Endometrium (tissue), 2 donors: ENCODE results near the gene MTCH1.

Experiments
- FAIRE-seq: peaks from 2 replicates; lab custom pipeline; 2012; peaks lifted over from hg19 to GRCh38; lab: Jason Lieb, UNC
- donor health status: control.
- donor health status: control.

Gene MTCH1, protein sequence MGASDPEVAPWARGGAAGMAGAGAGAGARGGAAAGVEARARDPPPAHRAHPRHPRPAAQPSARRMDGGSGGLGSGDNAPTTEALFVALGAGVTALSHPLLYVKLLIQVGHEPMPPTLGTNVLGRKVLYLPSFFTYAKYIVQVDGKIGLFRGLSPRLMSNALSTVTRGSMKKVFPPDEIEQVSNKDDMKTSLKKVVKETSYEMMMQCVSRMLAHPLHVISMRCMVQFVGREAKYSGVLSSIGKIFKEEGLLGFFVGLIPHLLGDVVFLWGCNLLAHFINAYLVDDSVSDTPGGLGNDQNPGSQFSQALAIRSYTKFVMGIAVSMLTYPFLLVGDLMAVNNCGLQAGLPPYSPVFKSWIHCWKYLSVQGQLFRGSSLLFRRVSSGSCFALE

DNA sequence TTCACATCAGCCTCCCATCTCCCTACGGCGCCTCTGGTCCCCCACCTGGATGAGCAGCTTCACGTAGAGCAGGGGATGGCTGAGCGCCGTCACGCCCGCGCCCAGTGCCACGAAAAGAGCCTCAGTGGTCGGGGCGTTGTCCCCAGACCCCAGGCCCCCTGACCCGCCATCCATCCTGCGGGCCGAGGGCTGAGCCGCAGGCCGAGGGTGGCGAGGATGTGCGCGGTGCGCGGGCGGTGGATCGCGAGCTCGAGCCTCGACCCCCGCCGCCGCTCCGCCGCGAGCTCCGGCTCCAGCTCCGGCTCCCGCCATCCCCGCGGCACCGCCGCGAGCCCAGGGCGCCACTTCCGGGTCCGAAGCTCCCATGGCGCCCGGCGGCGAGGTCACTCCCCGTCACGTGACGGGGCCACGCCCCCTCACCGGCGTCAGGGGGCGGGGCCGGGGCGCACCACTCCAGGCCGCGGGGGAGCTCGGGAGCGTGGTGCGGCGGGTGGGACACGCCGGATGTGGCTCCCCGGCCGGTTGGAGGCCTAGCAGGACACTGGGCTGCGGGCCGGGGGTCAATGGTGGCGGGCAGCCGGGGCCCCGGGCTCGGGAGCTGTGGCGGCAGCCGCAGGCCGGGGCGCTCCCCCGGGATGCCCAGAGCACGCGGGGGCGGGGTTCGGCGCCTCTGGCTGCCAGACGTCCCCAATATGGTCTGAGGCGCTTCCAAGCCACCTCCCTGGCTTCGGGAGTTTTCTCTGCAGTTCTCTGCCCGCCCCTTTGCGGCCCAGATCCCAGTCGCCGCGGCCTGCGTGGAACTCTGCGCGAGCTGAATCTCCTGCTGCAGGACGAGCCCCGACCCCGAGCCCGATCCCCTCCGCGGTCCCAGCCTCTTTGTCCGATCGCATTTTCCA, at the start of gene MTCH1:
MTCH1 (minus strand) TSS at position 389 of the 896 bp plus-strand sequence; CDS start at position 366, 23 bp downstream.
- no peak for FAIRE-seq

DNA sequence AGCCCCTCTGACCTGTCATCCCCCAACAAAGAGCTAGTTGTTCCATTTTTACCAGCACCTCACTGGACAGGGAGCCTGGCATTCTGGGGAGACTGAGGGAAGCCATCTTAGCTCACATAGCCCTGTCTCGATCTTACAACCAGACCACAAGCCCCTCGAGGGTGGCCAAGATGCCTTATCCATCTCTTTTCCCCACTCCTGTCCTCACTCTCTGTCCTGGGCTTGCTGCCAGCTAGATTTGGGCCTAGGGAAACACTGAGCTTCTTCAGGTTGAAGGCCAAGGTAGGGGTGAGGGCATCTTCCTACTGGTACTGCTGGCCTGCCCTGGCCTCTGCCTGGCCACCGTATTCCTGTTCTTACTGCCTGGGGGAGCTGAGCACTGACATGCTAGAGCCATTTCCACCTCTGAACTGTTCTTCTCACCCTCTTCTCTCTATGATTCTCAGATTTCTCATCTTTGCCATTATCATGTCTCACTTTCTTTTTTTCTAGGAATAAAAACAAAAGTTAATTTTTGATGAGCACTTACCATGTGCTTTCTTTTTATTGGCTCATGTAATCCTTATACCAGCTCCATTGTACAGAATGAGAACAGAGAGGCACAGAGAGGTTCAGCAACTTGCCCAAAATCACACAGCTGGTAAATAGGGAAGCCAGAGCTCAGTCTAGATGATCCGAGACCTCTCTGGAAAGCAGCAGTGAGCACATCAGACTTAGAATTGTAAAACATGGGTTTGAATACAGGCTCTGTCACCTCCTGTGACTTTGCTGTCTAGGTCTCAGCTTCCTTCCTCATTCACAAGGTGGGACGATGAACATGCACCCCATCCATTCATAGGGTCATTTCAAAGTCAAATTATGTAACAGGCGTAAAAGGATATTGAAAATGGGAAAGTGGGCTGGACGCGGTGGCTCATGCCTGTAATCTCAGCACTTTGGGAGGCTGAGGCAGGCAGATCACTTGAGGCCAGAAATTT, 48.1 kb upstream of the MTCH1 start:
- FAIRE-seq = no peak

DNA sequence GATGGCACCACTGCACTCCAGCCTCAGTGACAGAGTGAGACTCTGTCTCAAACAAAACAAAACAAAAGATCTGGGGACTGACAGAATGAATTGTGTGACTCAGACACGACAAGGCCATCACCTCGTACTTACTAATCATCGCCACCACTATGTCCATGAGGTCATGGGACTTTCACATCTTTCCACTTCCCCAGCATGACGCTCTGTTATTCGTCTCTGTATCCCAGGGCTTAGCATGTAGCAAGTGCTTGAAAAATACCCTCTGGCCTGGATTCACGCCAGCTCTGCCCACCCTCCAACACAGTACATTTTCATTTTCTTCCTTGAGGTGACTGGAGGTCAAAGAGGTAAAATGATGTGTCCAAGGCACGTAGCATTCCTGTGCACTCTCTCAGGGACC, 47.3 kb upstream of the MTCH1 start:
- no peak for FAIRE-seq

DNA sequence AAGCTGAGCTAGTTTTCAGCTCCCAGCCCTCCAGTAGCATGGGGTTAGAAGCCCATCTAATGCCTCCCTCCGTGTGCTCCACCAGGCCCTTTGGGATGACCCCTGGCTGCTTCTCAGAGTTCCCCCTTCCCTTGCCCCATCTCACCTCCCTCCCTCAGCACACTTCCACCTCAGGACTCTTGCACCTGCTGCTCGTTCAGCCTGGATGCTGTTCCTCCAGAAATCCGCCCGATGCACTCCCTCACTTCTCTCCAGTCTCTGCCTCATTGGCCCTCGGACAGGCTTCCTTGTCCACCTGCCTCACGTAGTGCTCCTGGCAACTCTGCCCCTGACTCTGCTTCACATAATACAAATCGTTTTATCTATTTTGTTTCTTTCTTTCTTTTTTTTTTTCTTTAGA, 46.2 kb upstream of the MTCH1 start:
- no peak for FAIRE-seq

DNA sequence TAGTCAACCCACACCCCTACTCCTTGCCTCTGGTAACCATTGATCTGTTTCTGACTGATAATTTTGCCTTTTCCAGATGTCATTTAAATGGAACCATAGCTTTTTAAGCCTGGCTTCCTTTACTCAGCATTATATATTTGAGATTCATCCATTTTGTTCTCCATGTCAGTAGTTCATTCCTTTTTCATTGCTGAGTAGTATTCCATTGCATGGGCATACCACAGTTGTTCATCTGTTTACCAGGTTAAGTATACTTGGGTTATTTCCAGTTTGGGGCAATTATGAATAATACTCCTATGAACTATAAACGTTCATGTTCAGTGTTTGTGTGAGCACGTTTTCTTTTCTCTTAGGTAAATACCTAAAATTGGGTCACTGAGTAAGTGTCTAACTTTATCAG, 44.6 kb upstream of the MTCH1 start:
- FAIRE-seq = no peak

DNA sequence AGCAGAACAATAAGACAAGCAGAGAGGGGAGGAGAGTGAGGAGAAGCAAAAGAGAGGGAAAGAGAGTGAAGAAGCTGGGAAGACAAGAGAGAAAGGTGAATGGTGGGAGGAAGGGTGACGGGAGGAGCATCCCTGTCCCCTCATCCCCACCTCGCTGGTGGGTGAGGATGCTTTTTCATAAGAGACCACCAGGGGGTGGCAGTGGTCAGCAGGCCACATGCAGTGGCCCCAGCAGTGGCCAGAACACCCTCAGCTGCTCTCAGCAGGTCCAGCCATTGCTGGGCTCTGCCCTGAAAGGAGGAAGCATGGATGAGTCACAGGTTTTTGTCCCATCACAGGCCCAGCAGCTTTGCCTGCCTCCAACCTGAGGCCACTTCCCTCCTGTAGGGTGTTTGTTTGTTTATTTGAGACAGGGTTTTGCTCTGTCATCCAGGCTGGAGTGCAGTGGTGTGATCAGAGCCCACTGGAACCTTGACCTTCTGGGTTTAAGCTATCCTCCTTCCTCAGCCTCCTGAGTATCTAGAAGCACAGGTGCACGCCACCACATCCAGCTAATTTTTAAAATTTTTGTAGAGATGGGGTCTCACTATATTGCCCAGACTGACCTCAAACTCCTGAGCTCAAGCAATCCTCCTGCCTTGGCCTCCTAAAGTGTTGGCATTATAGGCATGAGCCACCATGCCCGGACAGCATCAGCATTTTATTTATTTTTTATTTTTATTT, 43.4 kb upstream of the MTCH1 start:
- no peak for FAIRE-seq

DNA sequence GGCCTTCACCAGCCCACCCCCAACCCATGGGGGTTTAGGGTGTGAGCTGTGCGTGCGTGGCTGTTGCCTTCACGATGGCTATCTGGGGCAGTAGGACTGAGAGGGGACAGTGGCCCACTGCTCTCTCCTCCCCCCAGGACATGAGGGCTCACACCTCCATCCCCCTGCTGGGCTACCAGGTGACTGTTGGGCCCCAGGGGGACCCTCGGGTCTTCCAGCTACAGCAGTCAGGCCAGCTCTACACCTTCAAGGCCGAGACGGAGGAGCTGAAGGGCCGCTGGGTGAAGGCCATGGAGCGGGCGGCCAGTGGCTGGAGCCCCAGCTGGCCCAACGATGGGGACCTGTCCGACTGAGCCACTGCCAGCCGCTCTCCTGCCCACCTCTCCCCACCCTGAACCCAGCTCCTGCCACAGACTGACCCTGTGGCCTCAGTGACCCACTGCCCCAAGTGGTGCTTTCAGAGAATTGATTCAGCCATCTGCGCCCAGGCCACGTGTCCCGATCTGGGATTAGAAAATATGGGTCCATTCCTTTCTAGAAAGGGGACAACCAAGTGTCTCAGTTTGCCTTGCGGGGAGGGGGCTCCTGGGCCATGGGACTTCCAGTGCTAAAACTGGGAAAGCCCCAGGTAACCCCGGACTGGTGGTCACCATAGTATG, 41.9 kb upstream of the MTCH1 start:
- no peak for FAIRE-seq

DNA sequence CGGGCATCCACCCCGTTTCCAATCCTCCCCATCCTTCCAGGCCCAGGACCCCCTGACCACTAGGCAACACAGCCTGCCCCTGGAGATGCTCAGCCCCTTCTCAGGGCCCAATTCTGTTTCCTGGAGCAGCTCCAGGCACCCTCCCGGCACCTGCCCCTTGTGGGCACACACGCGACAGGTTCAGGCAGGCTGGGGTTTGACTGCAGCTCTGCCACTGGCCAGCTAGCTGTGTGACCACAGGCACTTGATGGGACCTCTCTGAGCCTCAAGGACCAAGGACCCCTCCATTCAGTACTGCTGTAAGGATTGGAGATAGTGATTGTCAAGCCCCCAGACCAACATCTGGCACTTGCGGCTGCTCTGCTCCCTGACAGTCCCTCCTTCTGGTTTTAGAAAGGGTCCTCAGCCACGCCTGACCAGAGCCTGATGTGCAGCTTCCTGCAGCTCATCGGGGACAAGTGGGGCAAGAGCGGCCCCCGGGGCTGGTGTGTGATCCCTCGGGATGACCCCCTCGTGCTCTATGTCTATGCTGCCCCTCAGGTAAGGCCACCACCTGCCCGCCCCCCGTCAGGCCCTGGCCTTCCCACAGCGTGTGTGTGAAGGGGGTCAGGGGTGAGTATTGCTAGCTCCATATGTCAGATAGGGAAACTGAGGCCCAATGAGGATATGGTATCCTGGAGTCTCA, 41.2 kb upstream of the MTCH1 start:
- FAIRE-seq = no peak

DNA sequence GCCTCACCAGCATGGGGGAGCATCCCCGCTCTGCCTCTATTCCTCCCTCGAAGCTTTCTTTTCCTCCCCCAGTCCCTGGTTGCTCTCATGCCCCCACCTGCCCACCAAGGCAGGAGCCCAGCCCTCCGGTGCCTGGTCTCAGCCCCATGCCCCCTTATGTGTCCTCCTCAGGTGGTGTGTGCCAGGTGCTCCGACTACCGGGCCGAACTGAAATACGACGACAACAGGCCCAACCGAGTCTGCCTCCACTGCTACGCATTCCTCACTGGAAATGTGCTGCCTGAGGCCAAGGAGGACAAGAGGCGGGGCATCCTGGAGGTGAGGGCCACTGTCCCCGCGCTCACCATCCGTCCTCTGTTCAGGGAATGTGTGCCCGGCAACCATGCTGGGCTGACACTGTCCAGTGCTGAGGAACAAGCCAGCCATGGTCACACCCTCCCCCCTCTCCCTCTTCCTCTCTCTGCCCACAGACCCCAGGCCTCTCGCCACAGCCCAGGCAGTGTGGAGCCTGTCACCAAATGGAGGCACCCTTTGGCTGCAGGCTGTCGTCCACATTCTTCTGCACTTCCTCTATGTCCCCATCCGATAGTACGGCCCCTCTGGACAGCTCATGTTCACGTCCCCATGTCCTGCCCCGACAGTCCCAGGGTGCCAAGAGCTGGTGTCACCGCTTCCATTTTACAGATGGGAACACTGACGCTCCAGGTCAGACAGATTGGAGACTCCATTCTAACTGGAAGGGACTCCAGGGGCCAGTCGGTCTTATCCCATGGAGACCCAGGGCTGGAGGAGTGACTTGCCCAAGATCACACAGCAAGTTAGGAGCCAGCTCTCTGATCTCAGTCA, 39.8 kb upstream of the MTCH1 start:
- no peak for FAIRE-seq

DNA sequence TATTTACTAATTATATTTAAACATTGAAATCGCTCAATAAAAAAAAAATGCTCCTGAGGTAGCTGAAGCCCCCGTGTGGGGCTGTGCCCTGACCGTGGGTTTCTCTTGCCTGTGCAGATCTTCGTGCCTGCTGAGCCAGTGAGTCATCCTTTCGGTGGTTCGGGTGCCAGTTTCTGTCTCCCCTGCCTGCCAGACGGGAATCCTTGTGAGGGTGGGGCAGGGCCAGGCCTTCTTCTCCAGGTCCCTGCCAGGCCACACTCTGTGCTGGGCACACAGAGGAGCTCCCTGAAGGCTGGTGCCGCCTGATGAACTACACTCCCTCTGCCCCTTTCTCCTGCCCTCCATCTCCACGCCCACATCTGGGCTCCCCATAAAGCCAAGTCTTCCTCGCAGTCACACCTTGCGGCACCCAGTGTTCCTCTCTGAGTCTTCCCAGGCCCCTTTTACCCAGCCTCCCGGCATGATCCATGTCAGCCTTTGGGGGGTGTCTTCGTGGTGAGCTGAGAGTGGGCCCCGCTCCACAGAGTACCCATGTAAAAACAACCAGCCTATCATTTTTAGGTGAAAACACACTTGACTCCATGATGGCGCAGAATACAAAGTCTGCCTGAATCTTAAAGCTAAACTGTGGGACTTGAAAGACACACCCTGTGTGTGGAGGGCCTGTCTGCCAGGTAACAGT, 38.8 kb upstream of the MTCH1 start:
- no peak for FAIRE-seq

DNA sequence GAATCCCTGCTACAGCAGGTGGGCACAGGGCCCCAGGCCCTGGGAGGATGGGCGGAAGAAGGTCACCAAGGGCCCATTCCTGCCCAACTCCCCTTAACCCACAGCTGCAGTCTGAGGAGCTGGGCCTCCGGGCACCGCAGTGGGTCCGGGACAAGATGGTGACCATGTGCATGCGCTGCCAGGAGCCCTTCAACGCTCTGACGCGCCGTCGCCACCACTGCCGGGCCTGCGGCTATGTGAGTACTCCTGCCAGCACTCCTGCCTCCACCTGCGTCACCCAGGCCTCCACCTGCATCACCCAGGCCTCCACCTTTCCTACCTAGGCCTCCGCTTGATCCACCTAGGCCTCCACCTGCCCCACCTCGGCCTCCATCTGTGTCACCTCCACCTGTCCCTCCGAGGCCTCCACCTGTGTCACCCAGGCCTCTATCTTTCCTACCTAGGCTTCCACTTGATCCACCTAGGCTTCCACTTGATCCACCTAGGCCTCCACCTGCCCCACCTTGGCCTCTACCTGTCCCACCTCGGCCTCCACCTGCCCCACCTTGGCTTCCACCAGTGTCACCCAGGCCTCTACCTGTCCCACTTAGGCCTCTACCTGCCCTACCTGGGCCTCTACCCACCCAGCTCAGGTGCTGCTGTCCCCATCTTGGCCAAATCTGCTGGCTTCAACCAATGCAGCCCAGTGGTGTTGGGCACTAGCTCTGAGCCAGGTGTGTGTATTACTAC, 36.3 kb upstream of the MTCH1 start:
- no peak for FAIRE-seq

DNA sequence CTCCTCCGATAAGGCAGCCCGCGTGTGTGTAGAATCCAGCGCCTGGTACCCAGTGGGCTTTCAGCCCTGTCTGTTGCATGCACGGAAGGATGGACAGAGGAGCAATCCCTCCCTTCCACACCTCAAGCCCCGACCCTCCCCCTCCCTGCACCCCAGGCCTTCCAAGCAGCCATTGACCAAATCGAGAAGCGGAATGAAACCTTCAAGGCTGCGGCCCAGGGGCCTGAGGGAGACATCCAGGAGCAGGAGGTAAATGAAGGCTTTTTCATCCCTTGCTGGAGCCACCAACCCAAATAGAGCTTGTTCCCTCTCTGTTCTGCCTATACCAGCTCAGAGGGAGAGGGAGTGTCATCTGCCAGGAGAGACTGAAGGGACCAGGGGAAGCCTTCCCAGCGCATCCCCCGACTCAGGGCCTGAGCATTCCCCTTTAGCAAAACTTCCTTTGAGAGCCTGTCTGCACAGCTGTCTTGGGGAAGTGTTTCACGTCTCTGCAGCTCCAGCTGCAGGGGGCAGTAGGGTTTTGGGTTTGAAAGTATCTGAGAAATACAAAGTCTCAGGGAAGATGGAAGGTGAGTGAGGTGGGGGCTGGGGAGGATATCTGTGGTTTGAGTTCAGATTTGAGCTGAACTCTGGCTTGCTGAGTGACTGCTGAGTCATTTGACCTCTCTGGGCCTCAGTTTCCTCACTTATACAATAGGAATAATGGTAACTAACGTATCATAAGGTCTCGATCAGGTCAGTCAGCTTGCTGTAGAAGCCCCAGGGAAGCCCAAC, 35.5 kb upstream of the MTCH1 start:
- FAIRE-seq = no peak

DNA sequence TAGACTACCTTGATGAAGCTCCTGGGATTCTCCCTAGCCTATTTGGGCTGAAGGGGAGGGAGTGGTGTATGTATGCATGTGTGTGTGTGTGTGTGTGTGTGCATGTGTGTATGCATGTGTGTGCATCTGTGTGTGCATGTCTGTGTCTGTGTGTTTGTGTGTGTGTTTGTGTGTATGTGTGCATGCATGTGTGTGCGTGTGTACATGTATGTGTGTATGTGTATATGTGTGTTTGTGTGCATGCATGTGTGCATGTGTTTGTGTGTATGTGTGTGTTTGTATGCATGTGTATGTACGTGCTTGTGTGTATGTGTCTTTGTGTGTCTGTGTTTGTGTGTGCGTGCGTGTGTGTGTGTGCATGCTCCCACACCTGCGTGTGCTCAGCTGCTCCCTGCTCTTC, 34.8 kb upstream of the MTCH1 start:
- no peak for FAIRE-seq

DNA sequence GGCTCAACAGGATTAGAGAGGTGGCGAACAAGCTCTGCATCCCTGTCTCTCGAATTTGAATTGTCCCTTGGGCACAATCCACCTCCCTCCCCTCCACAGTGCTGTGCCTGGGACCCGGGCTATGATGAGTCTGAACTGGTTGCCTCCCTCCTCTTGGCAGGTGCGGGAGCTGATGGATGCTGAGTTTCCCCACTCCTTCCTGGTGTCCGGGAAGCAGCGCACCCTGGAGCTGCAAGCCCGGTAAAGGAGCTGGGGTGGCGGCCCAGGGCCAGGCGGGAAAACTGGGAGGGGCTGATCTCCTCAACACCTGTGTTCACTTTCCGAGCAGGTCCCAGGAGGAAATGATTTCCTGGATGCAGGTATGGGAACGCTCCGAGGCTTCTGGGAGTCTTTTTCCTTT, 34.4 kb upstream of the MTCH1 start:
- FAIRE-seq = no peak

DNA sequence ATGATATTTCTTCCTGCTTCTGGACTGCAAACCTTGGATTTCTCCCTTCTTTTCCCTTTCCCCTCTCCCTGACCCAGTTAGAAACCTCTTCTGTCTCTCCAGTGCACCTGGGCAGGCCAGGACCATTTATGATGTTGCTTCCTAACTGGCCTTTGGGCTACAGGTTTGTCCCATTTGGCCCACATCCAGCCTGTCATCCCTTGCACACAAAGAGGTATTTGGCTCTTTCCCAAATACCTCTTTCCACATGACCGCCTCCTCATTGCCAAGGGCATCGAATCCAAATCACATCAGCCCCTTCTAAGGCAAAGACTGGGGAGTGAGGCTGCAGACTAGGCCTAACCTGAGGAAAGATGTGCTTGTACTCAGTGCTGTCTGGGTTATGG, 33.1 kb upstream of the MTCH1 start:
- FAIRE-seq = no peak

DNA sequence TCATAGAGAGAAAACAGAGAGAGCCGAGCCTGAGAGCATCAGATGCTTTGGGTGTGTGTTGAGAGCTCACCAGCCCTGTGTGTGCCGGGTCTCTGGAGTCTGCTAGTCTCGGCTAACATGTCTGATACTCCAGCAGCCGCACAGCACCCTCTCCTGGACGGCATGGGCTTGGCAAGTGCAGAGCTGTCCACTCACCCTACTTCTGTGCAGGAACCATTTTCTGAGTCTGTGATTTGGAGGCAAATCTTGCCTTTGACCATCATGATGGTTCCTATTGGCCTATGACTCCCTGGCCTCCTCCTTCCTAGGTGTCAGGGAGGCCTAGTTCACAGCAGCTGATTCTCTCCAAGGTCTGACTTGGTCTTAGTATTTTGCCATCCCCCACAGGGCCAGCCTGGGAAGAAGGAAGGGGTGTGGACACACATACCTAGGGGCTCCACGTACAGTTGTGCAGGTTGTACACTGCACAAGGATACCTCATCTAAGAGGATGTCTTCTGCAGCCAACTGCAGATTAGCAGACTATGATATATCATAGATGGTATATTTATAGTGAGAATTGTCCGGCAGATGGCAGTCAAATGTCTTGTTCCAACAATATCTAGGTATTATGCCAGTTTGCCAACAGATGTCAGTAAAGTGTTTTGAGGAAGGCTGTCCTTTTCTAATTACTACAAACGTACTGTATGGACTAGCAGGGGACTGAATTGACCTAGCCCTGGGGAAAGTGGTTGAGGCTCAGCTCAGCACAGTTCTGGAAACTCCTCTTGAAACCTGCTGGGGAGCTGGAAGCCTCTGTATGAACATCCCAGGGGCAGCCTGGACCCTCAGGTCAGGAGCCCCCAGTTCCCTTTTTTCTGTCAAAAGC, 32.4 kb upstream of the MTCH1 start:
- no peak for FAIRE-seq
